ENCODE data around the gene CAPN11.

GRCh38 chr6:44220913-44221290 lies 62.3 kb downstream of the CAPN11 start:
- TF ChIP-seq POLR2A (IDR thresholded peaks at IDR 0.05) (no peak), CTCF (IDR thresholded peaks at IDR 0.05) (no peak), POLR2AphosphoS5 (IDR thresholded peaks at IDR 0.05; ENCODE audit: insufficient read depth in 1 of 2, low read depth in 1 of 2) (no peak)

All from vagina (tissue), 2 donors.